ENCODE results near the gene STK32C.
"Not testable (repeated sequence)": the region's sequence is repeated elsewhere in the genome, so short reads cannot be mapped to it uniquely, and the experiment has no call there.

STK32C gene

DNA sequence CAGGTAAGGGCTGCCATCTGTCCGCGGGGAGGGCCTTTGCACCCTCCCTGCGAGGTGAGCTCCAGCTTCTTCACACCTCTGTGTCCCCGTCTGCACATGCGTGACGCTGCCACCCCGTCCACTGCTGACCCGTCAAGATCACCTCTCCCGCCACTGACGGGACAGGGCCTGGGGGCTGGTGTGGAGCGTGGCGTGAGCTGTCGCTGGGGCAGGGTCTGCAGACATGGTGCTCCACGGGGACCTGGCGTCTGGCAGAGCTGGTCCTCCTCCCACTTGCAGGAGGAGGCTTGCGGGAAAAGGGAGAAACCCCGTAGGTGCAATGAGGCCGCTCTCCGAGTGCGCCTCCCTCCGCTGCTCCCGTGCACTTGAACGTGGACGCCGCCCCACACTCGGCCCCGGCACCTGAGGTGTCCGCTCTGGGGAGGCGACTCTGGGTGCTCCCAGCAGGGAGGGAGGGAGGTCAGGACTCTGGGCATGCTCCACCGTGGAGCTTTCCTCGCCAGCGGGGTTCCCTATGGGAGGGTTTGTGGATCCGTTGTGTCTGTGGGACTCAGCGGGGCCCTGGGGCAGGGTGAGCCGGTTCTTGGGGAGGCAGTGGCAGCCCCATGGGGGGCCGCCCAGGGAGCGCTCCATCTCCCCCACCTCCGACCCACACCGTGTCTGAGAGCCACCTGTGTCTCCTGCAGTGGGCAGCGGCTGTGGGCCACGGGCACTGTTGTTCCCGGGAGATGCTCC, 138.6 kb downstream of the STK32C start:
- Mint-ChIP-seq H3K4me1 (no peaks in the 10 kb centered on the region), H3K27me3 (peaks cover 70% of the 10 kb centered on the region), H3K4me3 (no peak overlapping the region), H3K9me3 (peaks cover 5% of the 10 kb centered on the region), H3K36me3 (no peaks in the 10 kb centered on the region), H3K27ac (no peak overlapping the region)
- no peak for ATAC-seq

DNA sequence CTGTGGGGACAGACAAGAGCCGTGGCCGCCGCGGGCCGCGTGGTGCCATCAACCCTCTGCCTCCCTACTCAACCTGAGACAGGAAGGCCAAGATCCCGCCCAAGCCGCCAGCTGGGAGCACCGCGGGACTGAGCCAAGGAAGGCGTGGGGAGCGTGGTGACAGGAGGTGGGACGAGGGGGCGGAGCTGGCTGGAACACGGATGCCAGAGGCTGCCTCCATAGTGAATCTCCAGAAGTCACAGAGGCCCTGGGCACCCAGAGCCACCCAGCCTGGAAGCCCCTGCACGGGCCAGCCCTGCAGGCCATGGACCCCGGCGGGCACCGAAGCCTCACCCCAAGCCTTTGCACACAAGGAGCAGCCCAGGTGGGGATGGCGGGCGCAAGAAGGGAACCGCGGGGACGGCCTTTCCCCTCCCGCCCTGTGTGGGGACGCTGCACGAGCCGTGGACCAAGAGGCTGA, 139.1 kb downstream of the STK32C start:
- ATAC-seq: no peak
- Mint-ChIP-seq H3K4me1 (peaks cover 2% of the 10 kb centered on the region), H3K36me3 (no peaks in the 10 kb centered on the region), H3K9me3 (peaks cover 5% of the 10 kb centered on the region), H3K4me3 (no peak overlapping the region), H3K27me3 (peaks cover 64% of the 10 kb centered on the region), H3K27ac (no peak overlapping the region)

DNA sequence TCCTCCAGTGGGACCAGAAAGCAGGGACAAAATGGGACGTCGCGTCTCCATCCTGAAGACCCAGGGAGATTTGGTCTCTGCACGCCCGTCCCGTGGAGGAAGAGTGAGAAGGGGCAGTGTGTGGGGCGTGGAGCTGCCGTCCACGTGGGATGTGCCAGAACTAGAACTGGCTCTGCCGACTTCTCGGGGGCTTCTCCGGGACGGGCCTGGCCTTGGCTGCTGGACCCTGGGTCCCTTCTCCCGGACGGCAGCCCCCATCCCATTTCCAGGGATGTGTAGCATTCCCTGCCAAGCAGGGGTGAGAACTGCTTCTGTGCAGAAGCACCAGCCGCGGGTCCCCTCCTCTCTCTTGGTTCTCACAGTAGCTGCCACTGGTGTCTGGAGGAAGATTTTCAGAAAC, 139.8 kb downstream of the STK32C start:
- H3K36me3 Mint-ChIP-seq: no peaks in the 10 kb centered on the region
- H3K4me1 Mint-ChIP-seq: peaks cover 8% of the 10 kb centered on the region
- no peak for ATAC-seq
- H3K4me3 Mint-ChIP-seq: no peak overlapping the region
- peaks cover 57% of the 10 kb centered on the region for H3K27me3 Mint-ChIP-seq
- H3K27ac Mint-ChIP-seq: no peak overlapping the region
- H3K9me3 Mint-ChIP-seq: no peaks in the 10 kb centered on the region

DNA sequence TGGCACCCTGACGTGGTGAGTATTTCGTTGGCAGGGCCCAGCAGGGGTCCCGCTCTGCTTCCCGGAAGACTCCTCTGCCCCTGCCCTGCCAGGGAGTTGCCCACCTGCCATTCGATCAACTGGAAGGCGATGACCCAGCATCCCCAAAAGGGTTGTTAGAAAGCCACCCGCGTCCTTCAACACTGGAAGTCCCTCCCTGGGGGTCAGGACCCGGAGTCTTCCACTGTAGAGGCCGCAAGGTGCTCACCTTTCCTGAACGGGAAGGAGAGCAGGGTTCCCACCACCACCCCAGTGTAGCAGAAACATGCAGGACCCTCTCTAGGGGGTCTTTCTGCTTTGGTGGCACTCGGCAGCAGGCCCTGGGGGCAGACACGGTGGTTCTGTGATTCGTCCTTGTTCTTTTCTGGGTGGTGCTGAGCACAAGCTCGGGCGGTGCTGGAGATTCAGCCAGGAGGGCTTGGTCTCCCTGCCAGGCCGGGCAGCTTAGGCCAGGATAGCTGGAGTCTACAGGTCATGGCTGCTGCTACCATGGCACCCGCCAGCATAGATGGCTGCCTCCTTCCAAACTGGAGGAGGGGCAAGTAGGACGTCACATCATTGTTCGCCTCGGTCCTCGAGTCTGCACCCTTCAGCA, 140.6 kb downstream of the STK32C start:
- no peak overlapping the region for H3K27ac Mint-ChIP-seq
- ATAC-seq: no peak
- H3K4me1 Mint-ChIP-seq: peaks cover 16% of the 10 kb centered on the region

DNA sequence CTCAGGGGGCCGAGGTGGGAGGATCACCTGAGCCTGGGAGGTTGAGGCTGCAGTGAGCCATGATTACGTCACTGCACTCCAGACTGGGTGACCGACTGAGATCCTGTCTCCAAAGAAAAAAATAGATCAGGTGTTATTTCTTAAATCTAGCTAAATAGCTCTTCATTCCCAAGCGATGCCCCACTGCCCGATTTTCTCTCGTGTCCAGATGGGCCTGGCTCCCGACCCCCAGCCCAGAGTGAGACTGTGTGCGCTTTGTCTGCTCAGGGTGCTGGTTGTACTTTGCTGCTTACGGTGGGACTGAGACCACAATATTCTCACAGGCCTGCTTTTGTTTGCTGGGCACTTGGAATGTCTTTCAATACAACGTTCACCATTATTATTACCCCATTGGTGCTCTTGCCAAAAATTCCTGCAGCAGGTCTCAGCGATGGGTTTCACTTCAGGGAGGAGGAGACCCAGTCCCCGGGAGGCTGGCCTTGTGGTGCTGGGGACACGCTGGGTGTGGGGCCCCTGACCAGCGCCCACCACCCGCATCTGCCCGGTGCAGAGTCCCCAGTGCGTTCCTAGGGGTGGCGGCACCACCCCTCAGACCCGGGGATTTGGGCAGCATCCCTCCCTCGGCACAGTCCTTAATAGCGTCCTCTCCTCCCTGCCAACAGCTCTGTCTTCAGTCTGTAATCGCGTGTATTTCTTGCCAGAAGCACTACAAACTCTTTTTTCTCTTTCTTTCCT, 141.4 kb downstream of the STK32C start:
- no peak overlapping the region for H3K27ac Mint-ChIP-seq
- peaks cover 41% of the 10 kb centered on the region for H3K27me3 Mint-ChIP-seq
- no peaks in the 10 kb centered on the region for H3K9me3 Mint-ChIP-seq
- no peak overlapping the region for H3K4me3 Mint-ChIP-seq
- no peaks in the 10 kb centered on the region for H3K36me3 Mint-ChIP-seq
- ATAC-seq: no peak
- H3K4me1 Mint-ChIP-seq: peaks cover 22% of the 10 kb centered on the region

More for the DNA sequence above, 140.6 kb downstream of the STK32C start:
- no peaks in the 10 kb centered on the region for H3K9me3 Mint-ChIP-seq
- H3K27me3 Mint-ChIP-seq: peaks cover 49% of the 10 kb centered on the region
- no peaks in the 10 kb centered on the region for H3K36me3 Mint-ChIP-seq
- H3K4me3 Mint-ChIP-seq: no peak overlapping the region

DNA sequence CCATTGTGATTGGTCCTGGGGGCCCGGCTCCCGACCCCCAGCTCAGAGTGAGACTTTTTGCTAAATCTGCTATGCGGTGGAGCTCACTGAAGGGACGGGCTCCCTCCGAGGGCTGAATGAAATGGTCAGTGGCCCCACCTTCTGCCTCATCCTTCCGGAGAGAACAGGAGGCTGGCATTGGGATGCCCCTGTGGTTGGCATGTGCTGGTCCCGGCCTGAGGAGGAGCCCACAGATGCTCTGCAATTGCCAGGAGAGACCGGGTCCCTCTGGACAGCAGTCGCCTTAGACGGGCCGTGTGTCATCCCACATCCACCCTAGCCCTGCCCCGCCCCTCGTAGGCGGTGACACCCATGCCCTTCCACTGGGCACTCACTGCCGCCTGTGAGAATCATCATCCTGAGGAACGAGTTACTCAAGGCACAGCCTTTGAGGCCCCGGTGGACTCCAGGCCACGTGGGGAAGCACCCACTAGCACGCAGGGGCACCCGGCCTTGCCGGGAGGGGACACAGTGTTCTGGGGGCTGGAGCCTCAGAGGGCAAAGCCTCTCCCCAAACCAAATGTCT, 142.3 kb downstream of the STK32C start:
- H3K4me1 Mint-ChIP-seq: peaks cover 22% of the 10 kb centered on the region
- no peak overlapping the region for H3K27ac Mint-ChIP-seq
- no peak overlapping the region for H3K4me3 Mint-ChIP-seq
- no peak for ATAC-seq
- peaks cover 33% of the 10 kb centered on the region for H3K27me3 Mint-ChIP-seq
- H3K36me3 Mint-ChIP-seq: no peaks in the 10 kb centered on the region
- H3K9me3 Mint-ChIP-seq: no peaks in the 10 kb centered on the region

DNA sequence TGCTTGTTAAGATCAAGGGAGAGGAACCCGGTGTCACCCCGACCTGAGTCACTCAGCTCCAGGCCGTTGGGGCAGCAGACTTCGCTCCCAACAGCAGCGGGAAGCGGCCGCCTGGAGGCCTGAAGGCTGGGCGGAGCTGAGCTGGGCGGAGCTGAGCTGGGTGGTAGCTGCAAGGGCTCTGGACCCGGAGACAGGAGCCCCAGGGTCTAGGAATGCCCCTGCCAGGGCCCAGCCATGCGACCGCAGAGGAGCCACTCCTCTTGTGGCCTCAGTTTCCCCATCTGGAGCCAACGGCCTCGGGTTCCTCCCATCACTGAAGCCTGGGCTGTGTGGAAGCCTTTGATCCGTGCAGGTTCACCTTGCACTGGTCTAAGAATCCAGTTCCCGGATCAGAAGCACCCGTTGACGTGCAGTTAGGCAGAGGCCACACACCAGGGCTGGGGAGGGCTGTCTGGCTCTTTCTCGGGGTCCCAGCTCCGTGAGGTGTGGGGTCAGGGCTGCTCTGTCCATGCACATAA, 142.9 kb downstream of the STK32C start:
- H3K27me3 Mint-ChIP-seq: peaks cover 29% of the 10 kb centered on the region
- no peak overlapping the region for H3K27ac Mint-ChIP-seq

DNA sequence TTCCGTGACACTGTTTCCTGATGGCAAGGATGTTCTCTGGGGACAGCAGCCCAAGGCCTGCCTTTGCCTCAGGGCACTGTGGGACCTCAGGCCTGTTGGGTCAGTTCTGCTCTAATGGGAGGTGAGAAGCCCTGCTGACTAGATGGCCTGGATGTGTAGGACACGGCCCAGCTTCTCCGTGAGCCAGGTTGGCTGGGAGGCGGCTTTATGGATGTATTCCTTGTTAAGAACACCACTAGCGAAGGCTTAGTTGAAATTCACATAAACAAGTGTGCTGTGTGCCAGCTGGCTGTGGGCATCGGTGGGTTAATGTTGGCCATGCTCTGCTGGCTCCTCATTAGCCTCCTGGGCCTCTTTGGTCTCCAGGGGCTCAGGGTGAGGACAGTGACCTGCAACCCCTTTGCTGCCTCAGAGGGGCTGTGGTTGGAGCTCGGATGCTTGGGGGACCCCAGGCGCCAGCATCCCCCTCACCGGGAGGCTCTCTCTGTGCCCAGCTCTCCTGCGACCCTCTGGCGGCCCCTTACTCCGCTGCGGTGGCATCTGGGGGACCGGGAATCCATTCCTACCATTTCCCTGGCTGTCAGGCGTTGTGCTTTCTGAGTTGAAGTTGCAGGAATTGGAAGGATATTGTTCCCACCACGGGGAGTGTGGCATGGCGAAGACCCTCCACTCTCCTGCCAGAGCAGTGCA, 143.8 kb downstream of the STK32C start:
- Mint-ChIP-seq H3K4me1 (peaks cover 22% of the 10 kb centered on the region), H3K27me3 (peaks cover 29% of the 10 kb centered on the region), H3K9me3 (peaks cover 4% of the 10 kb centered on the region), H3K36me3 (no peaks in the 10 kb centered on the region), H3K4me3 (no peak overlapping the region), H3K27ac (no peak overlapping the region)
- no peak for ATAC-seq

More for the DNA sequence above, 142.9 kb downstream of the STK32C start:
- Mint-ChIP-seq H3K4me3 (no peak overlapping the region), H3K4me1 (peaks cover 22% of the 10 kb centered on the region), H3K9me3 (no peaks in the 10 kb centered on the region), H3K36me3 (no peaks in the 10 kb centered on the region)
- ATAC-seq: no peak

DNA sequence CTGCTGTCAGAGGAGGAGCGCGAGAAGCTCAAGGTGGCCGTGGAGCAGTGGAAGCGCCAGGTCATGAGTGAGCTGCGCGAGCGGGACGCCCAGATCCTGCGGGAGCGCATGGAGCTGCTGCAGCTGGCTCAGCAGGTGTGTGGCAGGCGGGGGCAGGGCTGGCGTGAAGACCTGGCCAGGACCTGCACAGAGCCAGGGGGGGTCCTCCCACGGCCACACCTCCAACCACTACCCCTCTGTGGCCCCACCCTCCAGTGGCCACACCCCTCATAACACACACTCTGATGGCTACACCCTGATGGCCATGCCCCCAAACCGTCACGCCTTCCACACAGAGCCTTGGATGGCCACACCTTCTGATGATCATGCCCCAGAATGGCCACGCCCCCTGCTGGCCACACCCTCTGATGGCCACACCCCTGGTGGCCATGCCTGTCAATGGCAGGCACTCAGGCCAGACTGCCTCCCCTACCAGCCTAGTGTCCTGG, 144.4 kb downstream of the STK32C start:
- Mint-ChIP-seq H3K4me3 (no peak overlapping the region), H3K36me3 (no peaks in the 10 kb centered on the region), H3K27ac (no peak overlapping the region), H3K4me1 (peaks cover 22% of the 10 kb centered on the region), H3K9me3 (peaks cover 6% of the 10 kb centered on the region), H3K27me3 (peaks cover 24% of the 10 kb centered on the region)
- peak; percentile 59 for ATAC-seq

DNA sequence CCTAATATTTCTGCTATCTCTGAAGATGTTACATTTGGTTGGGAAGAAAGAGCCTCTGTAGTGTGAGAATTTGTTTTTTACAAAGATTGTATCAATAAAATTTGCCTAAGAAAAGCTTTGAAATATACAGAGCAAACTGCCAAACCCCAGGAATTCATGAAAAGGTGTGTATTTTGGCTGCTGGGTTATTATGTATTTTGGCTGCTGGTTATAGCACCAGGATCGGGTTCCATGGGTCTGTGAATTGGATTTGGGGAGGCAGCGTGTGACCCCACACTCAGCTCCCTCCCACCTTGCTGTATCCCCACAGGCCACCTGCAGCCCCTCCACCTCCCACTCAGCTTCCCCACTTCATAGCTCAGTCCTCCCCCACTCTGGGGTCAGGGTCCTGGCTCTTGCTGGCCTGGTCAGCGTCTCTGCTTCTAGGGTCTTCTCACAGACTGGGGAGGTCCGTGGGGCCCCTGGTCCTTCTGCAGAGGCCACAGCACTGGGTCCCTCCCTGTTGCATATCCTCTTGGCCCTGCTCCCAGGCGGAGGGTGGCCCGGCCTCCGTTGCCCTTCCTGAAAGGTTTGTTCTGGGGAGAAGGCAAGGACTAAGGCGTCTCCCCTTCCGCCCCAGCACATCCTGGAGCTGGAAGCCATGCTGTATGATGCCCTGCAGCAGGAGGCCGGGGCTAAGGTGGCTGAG, 145.0 kb downstream of the STK32C start:
- peaks cover 22% of the 10 kb centered on the region for H3K4me1 Mint-ChIP-seq
- H3K36me3 Mint-ChIP-seq: no peaks in the 10 kb centered on the region
- no peak for ATAC-seq
- no peak overlapping the region for H3K4me3 Mint-ChIP-seq
- peaks cover 6% of the 10 kb centered on the region for H3K9me3 Mint-ChIP-seq
- H3K27me3 Mint-ChIP-seq: peaks cover 19% of the 10 kb centered on the region
- H3K27ac Mint-ChIP-seq: no peak overlapping the region

DNA sequence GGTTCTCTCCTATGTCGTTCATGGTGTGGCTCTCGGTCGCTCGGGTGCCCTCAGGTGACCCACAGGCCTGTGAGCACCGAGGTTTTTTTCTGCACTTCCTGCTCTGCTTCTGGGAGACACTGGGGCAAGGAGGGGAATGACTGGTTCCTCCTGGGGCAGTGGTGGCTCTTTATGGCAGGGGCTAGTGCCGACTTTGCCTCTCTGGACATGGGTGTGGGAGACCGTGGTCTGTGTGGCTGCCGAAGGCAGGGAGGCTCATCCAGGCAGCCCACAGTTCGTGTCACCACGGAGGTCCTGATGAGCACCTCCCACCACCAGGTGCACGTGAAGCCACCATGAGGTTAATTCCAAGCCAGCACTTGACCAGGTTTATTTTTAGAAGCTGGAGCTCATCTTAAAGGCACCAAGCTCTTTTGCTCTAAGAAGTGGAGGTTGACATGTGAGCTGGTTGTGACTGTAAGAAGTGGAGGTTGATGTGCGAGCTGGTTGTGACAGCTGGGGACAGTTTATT, 145.7 kb downstream of the STK32C start:
- no peaks in the 10 kb centered on the region for H3K36me3 Mint-ChIP-seq
- H3K27me3 Mint-ChIP-seq: peaks cover 12% of the 10 kb centered on the region
- H3K27ac Mint-ChIP-seq: peak overlapping the region; percentile 14
- ATAC-seq: peak; percentile 54
- H3K4me3 Mint-ChIP-seq: peak overlapping the region; percentile 2
- peaks cover 22% of the 10 kb centered on the region for H3K4me1 Mint-ChIP-seq
- H3K9me3 Mint-ChIP-seq: peaks cover 6% of the 10 kb centered on the region

DNA sequence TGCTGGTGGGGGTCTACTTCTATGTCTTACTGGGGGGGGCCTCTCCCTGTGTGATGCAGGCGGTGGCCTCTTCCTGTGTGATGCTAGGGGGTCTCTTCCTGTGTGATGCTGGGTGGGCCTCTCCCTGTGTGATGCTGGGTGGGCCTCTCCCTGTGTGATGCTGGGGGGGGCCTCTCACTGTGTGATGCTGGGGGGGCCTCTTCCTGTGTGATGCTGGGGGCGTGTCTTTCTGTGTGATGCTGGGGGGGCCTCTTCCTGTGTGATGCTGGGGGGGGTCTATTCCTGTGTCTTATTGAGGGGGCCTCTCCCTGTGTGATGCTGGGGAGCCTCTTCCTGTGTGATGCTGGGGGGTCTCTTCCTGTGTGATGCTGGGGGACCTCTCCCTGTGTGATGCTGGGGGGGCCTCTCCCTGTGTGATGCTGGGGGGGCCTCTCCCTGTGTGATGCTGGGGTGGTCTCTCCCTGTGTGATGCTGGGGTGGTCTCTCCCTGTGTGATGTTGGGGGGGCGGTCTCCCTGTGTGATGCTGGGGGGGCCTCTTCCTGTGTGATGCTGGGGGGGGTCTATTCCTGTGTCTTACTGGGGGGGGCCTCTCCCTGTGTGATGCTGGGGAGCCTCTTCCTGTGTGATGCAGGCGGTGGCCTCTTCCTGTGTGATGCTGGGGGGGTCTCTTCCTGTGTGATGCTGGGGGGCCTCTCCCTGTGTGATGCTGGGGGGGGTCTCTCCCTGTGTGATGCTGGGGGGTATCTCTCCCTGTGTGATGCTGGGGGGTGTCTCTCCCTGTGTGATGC, 146.7 kb downstream of the STK32C start:
- H3K4me3 Mint-ChIP-seq, H3K27me3 Mint-ChIP-seq, H3K36me3 Mint-ChIP-seq, H3K9me3 Mint-ChIP-seq, ATAC-seq, H3K27ac Mint-ChIP-seq: not testable (repeated sequence)
- H3K4me1 Mint-ChIP-seq: peaks cover 22% of the 10 kb centered on the region

DNA sequence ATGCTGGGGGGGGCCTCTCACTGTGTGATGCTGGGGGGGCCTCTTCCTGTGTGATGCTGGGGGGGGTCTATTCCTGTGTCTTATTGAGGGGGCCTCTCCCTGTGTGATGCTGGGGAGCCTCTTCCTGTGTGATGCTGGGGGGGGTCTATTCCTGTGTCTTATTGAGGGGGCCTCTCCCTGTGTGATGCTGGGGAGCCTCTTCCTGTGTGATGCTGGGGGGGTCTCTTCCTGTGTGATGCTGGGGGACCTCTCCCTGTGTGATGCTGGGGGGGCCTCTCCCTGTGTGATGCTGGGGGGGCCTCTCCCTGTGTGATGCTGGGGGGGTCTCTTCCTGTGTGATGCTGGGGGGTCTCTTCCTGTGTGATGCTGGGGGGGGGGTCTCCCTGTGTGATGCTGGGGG, 147.5 kb downstream of the STK32C start:
- H3K9me3 Mint-ChIP-seq, H3K4me3 Mint-ChIP-seq, H3K27me3 Mint-ChIP-seq, H3K27ac Mint-ChIP-seq, ATAC-seq, H3K36me3 Mint-ChIP-seq: not testable (repeated sequence)
- H3K4me1 Mint-ChIP-seq: peaks cover 22% of the 10 kb centered on the region
